ENCODE measurements around the gene PRPF38B. TPM values are rescaled to one million over a fixed set of nuclear protein-coding genes. Genes with fewer than 3 reads are reported as not detected.

The PRPF38B gene
- total and polyA plus RNA-seq, 2 of the 4 experiments (the other 2 are of a cell fraction) = 9.0 to 19.3 TPM

GRCh38 chr1:108699375-108700332 is 7.5 kb downstream of the PRPF38B start:
- H3K27ac ChIP-seq (ENCODE audit: insufficient read depth, low read length) = no peak overlapping the region
- dilution Hi-C loops (cut with HindIII; ENCODE audit: low sequenced_read_pairs, unreplicated experiment) = no loop called here
- no peak for DNase-seq
- ChIA-PET POLR2A (ENCODE audit: unreplicated experiment) (no interaction called here), CTCF (no interaction called here)
- no peak overlapping the region for H2BK5ac ChIP-seq (ENCODE audit: low read depth, low read length, poor library complexity, severe bottlenecking)
- intact Hi-C loops (cut with micrococcal nuclease) = loop anchor here (10.0 kb wide), 1 partner anchor 105 kb away; no protein-coding TSS in a partner anchor
- no peak overlapping the region for H2BK20ac ChIP-seq (ENCODE audit: low read depth, low read length)
- H3K4ac ChIP-seq (ENCODE audit: low read depth, low read length) = no peak overlapping the region
- H4K5ac ChIP-seq (ENCODE audit: low read depth, low read length) = no peak overlapping the region
- no peak overlapping the region for H4K91ac ChIP-seq (ENCODE audit: insufficient read depth, low read depth, low read length)
- peaks cover 4% of the 10 kb centered on the region; the same call in 1 of the 2 replicates for H3K9me1 ChIP-seq (ENCODE audit: insufficient read depth, low read length)
- H4K8ac ChIP-seq (ENCODE audit: low read depth in 2 of 2, low read length in 2 of 2) = no peak overlapping the region
- H3K14ac ChIP-seq (replicated peaks; ENCODE audit: low read depth, low read length) = no peak overlapping the region
- no peak overlapping the region for H2AK9ac ChIP-seq (replicated peaks; ENCODE audit: low read depth, low read length, poor library complexity)
- H3K9me3 ChIP-seq (ENCODE audit: control insufficient read depth, insufficient read depth, low read length) = no peaks in the 10 kb centered on the region
- H3K4me1 ChIP-seq (ENCODE audit: control insufficient read depth, insufficient read depth, low read length) = peaks cover 3% of the 10 kb centered on the region; the same call in 1 of the 2 replicates
- no peaks in the 10 kb centered on the region for H3K27me3 ChIP-seq (ENCODE audit: control insufficient read depth, insufficient read depth, low read length)
- no peak overlapping the region for H3K9ac ChIP-seq (ENCODE audit: low read depth, low read length)
- no peak overlapping the region for H3K56ac ChIP-seq (ENCODE audit: extremely low read depth, insufficient read depth, low read length)
- H3K18ac ChIP-seq (ENCODE audit: low read depth, low read length) = no peak overlapping the region
- H3K4me2 ChIP-seq (ENCODE audit: low read depth, low read length) = no peak overlapping the region
- H2BK120ac ChIP-seq (ENCODE audit: low read depth, low read length) = no peak overlapping the region
- in situ Hi-C loops (cut with MboI; ENCODE audit: low sequenced_read_pairs) = loop anchor here (10.0 kb wide), 1 partner anchor 195 kb away; no protein-coding TSS in a partner anchor
- H3K36me3 ChIP-seq (ENCODE audit: control insufficient read depth, insufficient read depth, low read length) = peaks cover 28% of the 10 kb centered on the region
- no peak overlapping the region for H2AK5ac ChIP-seq (ENCODE audit: low read depth, low read length)
- peaks cover 8% of the 10 kb centered on the region for H4K20me1 ChIP-seq (ENCODE audit: insufficient read depth, low read length)
- H3K79me1 ChIP-seq (ENCODE audit: low read depth in 1 of 2, low read length in 2 of 2) = peaks cover 11 to 23% of the 10 kb centered on the region in 2 experiments
- no peak overlapping the region for H3K23ac ChIP-seq (ENCODE audit: low read depth, low read length)
- BruUV-seq (replicated peaks) = TSS peak; percentile 73
- no peak overlapping the region for H2AFZ ChIP-seq (replicated peaks; ENCODE audit: low read length, poor library complexity)
- no peak overlapping the region for H2BK15ac ChIP-seq (ENCODE audit: low read depth, low read length)
- H3K4me3 ChIP-seq (ENCODE audit: insufficient read depth, low read depth, low read length) = no peak overlapping the region
- no peak for ATAC-seq (ENCODE audit: low read depth)
- 90 to 100% methylated on average over 4 to 11 of the region's 22 CpGs for WGBS, 2 experiments (ENCODE audit: extremely low coverage in 2 of 2, insufficient read length in 1 of 2)
- TF ChIP-seq MAZ (IDR thresholded peaks at IDR 0.05; ENCODE audit: borderline replicate concordance, low read depth, low read length) = no peak
- TF ChIP-seq ELK1 (IDR thresholded peaks at IDR 0.05; ENCODE audit: borderline replicate concordance, low read depth, low read length) = no peak
- no peak for TF ChIP-seq CEBPB (IDR thresholded peaks at IDR 0.05; ENCODE audit: low read depth, low read length)
- no peak for TF ChIP-seq RAD21 (IDR thresholded peaks at IDR 0.05; ENCODE audit: low read length)
- no peak for TF ChIP-seq SMC3 (IDR thresholded peaks at IDR 0.05; ENCODE audit: low read depth, low read length)
- TF ChIP-seq NFE2L2 (IDR thresholded peaks at IDR 0.05; ENCODE audit: low read depth, low read length) = no peak
- TF ChIP-seq MXI1 (IDR thresholded peaks at IDR 0.05; ENCODE audit: borderline replicate concordance, low read depth, low read length) = no peak
- TF ChIP-seq BHLHE40 (IDR thresholded peaks at IDR 0.05; ENCODE audit: low read depth, low read length) = no peak
- TF ChIP-seq CHD1 (IDR thresholded peaks at IDR 0.05; ENCODE audit: low read depth, low read length) = no peak
- TF ChIP-seq CTCF (conservative IDR thresholded peaks at IDR 0.05; ENCODE audit: low read depth, low read length) = no peak
- no peak for TF ChIP-seq FOS (IDR thresholded peaks at IDR 0.05; ENCODE audit: low read depth, low read length)
- no peak for TF ChIP-seq RFX5 (IDR thresholded peaks at IDR 0.05; ENCODE audit: low read depth, low read length)
- no peak for TF ChIP-seq USF2 (IDR thresholded peaks at IDR 0.05; ENCODE audit: low read depth, low read length)
- TF ChIP-seq MAFK (IDR thresholded peaks at IDR 0.05; ENCODE audit: low read depth, low read length) = no peak

All from IMR-90 (cell line).